HCT116 (cell line): ENCODE results near the gene BTBD2. TPM values are rescaled to one million over a fixed set of nuclear protein-coding genes. Genes with fewer than 3 reads are reported as not detected.

Source experiments
- ATAC-seq: fragments of 200-7000 bp; cut with Tn5 transposase; 2 replicates; pipeline ENCODE4 v1.9.1; 2020; ENCODE audit warnings: mild to moderate bottlenecking, moderate library complexity
- BruUV-seq: library from RNA; stranded (reverse); fragments of 400-500 nt; replicated peaks from 2 replicates; lab custom pipeline; 2021; lab: Mats Ljungman, UMichigan
- CTCF ChIA-PET: fragments of 300-600 bp; sonication (Branson Sonifier 250); formaldehyde crosslinking; loops from one replicate; lab custom pipeline; 2021; ENCODE audit warnings: antibody characterized with exemption; lab: Charles Lee
- POLR2A ChIA-PET: fragments of 300-600, 350-600 bp; sonication (Branson Sonifier 250); formaldehyde crosslinking; loops from one replicate; lab custom pipeline; 2021; ENCODE audit warnings: antibody characterized with exemption; lab: Charles Lee
- RAD21 ChIA-PET, 2 experiments: fragments of 300-600 bp; sonication (Branson Sonifier 250); formaldehyde crosslinking; loops; one replicate each; lab custom pipeline; 2023; ENCODE audit warnings: low total read pairs in 2 of 2; ENCODE audit not compliant: uncharacterized antibody in 2 of 2, unreplicated experiment in 2 of 2, low non-redundant PET in 1 of 2; lab: Charles Lee
- DNase-seq: peaks from one replicate; pipeline ENCODE4 v3.0.0-alpha.2; 2010; ENCODE audit warnings: low read depth, low spot score
- H2AFZ ChIP-seq: fragments of 200-600 bp; shearing (Covaris generic), sonication (generic); 2 replicates; pipeline ENCODE4 v1.6.1; 2017; ENCODE audit warnings: low read depth, mixed run types, mixed read lengths, antibody characterized with exemption, low read length; ENCODE audit not compliant: poor library complexity, severe bottlenecking
- H3K27ac ChIP-seq: 2 replicates; pipeline ENCODE4 v1.5.1; 2012; ENCODE audit warnings: low read depth, low read length
- H3K27me3 ChIP-seq: fragments of 200-600 bp; sonication (generic); 2 replicates; pipeline ENCODE4 v1.6.1; 2016; ENCODE audit warnings: mixed run types, low read length, mixed read lengths; ENCODE audit not compliant: insufficient read depth
- H3K36me3 ChIP-seq, 2 experiments: fragments of 200-500 bp in 1 of 2; fragments of 200-600 bp in 1 of 2; sonication (Bioruptor generic) in 1 of 2; sonication (generic) in 1 of 2; 2 replicates each; pipeline versions ENCODE4 v1.5.1 to v1.6.1; 2014 to 2016; ENCODE audit warnings: low read length in 2 of 2, inconsistent platforms in 1 of 2, mixed read lengths in 1 of 2, mixed run types in 1 of 2; ENCODE audit not compliant: insufficient read depth in 2 of 2, control insufficient read depth in 1 of 2
- H3K4me1 ChIP-seq, 2 experiments: fragments of 200-600 bp in 1 of 2; sonication (generic) in 1 of 2; 2 replicates each; pipeline versions ENCODE4 v1.5.1 to v1.6.1; 2012 to 2017; ENCODE audit warnings: low read length in 2 of 2, inconsistent platforms in 1 of 2, mild to moderate bottlenecking in 1 of 2, mixed read lengths in 1 of 2, mixed run types in 1 of 2, moderate library complexity in 1 of 2; ENCODE audit not compliant: insufficient read depth in 2 of 2, control insufficient read depth in 1 of 2
- H3K4me2 ChIP-seq: fragments of 200-600 bp; sonication (generic); 2 replicates; pipeline ENCODE4 v1.6.1; 2017; ENCODE audit warnings: mixed run types, low read length, mixed read lengths
- H3K4me3 ChIP-seq, 2 experiments: fragments of 200-600 bp in 1 of 2; sonication (generic) in 1 of 2; replicated peaks in 1 of 2; 2 replicates each; pipeline ENCODE4 v1.5.1; 2011 to 2016; ENCODE audit warnings: low read length in 2 of 2, control low read depth in 1 of 2, low read depth in 1 of 2, mild to moderate bottlenecking in 1 of 2, mixed read lengths in 1 of 2, mixed run types in 1 of 2
- H3K79me2 ChIP-seq: fragments of 200-600 bp; sonication (generic); 2 replicates; pipeline ENCODE4 v1.6.1; 2017; ENCODE audit warnings: mild to moderate bottlenecking, mixed run types, low read length, moderate library complexity, mixed read lengths; ENCODE audit not compliant: insufficient read depth
- H3K9ac ChIP-seq: fragments of 200-600 bp; sonication (generic); 2 replicates; pipeline ENCODE4 v1.6.1; 2016; ENCODE audit warnings: low read length, mixed read lengths
- H3K9me2 ChIP-seq: fragments of 200-600 bp; sonication (generic), shearing (Covaris generic); 2 replicates; pipeline ENCODE4 v1.6.1; 2017; ENCODE audit warnings: mixed run types, mild to moderate bottlenecking, moderate library complexity; ENCODE audit not compliant: insufficient read depth
- H3K9me3 ChIP-seq, 2 experiments: fragments of 200-500 bp in 1 of 2; fragments of 200-600 bp in 1 of 2; sonication (Bioruptor generic) in 1 of 2; sonication (generic) in 1 of 2; 2 replicates each; pipeline ENCODE4 v1.6.1; 2014 to 2017; ENCODE audit warnings: low read length in 2 of 2, mixed read lengths in 2 of 2, inconsistent platforms in 1 of 2, low read depth in 1 of 2, mild to moderate bottlenecking in 1 of 2, mixed run types in 1 of 2, moderate library complexity in 1 of 2; ENCODE audit not compliant: control insufficient read depth in 1 of 2, insufficient read depth in 1 of 2
- H4K20me1 ChIP-seq: fragments of 200-600 bp; sonication (generic), shearing (Covaris generic); 2 replicates; pipeline ENCODE4 v1.6.1; 2017; ENCODE audit warnings: mixed run types, mild to moderate bottlenecking, moderate library complexity; ENCODE audit not compliant: insufficient read depth
- CEBPB ChIP-seq: IDR thresholded peaks from 2 replicates; pipeline ENCODE4 v1.6.1; 2012; ENCODE audit warnings: low read depth
- ELF1 ChIP-seq: IDR thresholded peaks from 2 replicates; pipeline ENCODE4 v1.6.1; 2012; ENCODE audit warnings: low read depth, borderline replicate concordance
- JUND ChIP-seq: IDR thresholded peaks from 2 replicates; pipeline ENCODE4 v1.6.1; 2012
- REST ChIP-seq: IDR thresholded peaks from 2 replicates; pipeline ENCODE4 v1.6.1; 2012; ENCODE audit warnings: low read depth
- SIN3A ChIP-seq: IDR thresholded peaks from 2 replicates; pipeline ENCODE4 v1.6.1; 2012; ENCODE audit warnings: low read depth
- SP1 ChIP-seq: IDR thresholded peaks from 2 replicates; pipeline ENCODE4 v1.6.1; 2012; ENCODE audit warnings: low read depth
- TCF7L2 ChIP-seq: IDR thresholded peaks from 2 replicates; pipeline ENCODE4 v1.7.0; 2011; ENCODE audit warnings: borderline replicate concordance, inconsistent platforms; ENCODE audit not compliant: insufficient read depth, insufficient read length; ENCODE audit errors: extremely low read depth
- intact Hi-C: fragments of 100-400 bp; cut with micrococcal nuclease; formaldehyde crosslinking; loops from 2 replicates; pipeline ENCODE4 v1.10.0; 2022
- total RNA-seq: library from RNA; stranded (reverse); gene quantifications from one replicate; pipeline ENCODE4 v1.2.1, GENCODE V29; 2021; ENCODE audit not compliant: unreplicated experiment
- TF ChIP-seq, protein P1 (sequence below), 3 experiments: fragments of 200-600 bp in 1 of 3; sonication (generic) in 1 of 3; IDR thresholded peaks in 2 of 3; conservative IDR thresholded peaks in 1 of 3; 2 replicates each; pipeline ENCODE4 v1.5.1; 2012 to 2017; ENCODE audit warnings: low read depth in 2 of 3, low read length in 2 of 3, antibody characterized with exemption in 1 of 3, borderline replicate concordance in 1 of 3, control low read depth in 1 of 3, mild to moderate bottlenecking in 1 of 3, mixed read lengths in 1 of 3, mixed run types in 1 of 3, moderate library complexity in 1 of 3; ENCODE audit not compliant: insufficient read depth in 1 of 3

BTBD2 gene
- total RNA-seq, 1 experiment from 2014 or later: 112 TPM

- no TSS peak for BruUV-seq
- ChIA-PET POLR2A (no interaction called here), RAD21 (no interaction called here), CTCF (no interaction called here)
- peak overlapping the region; percentile 25; the same call in 1 of the 2 replicates for H3K4me2 ChIP-seq
- no peak overlapping the region for H3K4me3 ChIP-seq
- no peak overlapping the region for H3K9ac ChIP-seq
- no peaks in the 10 kb centered on the region for H3K27me3 ChIP-seq
- intact Hi-C loops: no loop called here
- ATAC-seq: no peak
- H4K20me1 ChIP-seq: no peaks in the 10 kb centered on the region
- H3K9me3 ChIP-seq: no peaks in the 10 kb centered on the region
- DNase-seq: no peak
- H3K9me2 ChIP-seq: no peaks in the 10 kb centered on the region
- TF ChIP-seq TCF7L2 (no peak), CEBPB (no peak), SP1 (no peak), SIN3A (no peak), ELF1 (no peak), JUND (no peak), REST (no peak)
- TF ChIP-seq, protein P1, sequence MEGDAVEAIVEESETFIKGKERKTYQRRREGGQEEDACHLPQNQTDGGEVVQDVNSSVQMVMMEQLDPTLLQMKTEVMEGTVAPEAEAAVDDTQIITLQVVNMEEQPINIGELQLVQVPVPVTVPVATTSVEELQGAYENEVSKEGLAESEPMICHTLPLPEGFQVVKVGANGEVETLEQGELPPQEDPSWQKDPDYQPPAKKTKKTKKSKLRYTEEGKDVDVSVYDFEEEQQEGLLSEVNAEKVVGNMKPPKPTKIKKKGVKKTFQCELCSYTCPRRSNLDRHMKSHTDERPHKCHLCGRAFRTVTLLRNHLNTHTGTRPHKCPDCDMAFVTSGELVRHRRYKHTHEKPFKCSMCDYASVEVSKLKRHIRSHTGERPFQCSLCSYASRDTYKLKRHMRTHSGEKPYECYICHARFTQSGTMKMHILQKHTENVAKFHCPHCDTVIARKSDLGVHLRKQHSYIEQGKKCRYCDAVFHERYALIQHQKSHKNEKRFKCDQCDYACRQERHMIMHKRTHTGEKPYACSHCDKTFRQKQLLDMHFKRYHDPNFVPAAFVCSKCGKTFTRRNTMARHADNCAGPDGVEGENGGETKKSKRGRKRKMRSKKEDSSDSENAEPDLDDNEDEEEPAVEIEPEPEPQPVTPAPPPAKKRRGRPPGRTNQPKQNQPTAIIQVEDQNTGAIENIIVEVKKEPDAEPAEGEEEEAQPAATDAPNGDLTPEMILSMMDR (IDR thresholded peaks at IDR 0.05 in 2 of 3, conservative IDR thresholded peaks at IDR 0.05 in 1 of 3; ENCODE audit: borderline replicate concordance in 1 of 3, insufficient read depth in 1 of 3, low read depth in 2 of 3, low read length in 2 of 3): no peak
- peak overlapping the region; percentile 39; the same call in 1 of the 2 replicates for H3K27ac ChIP-seq
- peaks cover 92% of the 10 kb centered on the region for H3K79me2 ChIP-seq
- H3K4me1 ChIP-seq: peaks cover 11 to 44% of the 10 kb centered on the region in 2 experiments; a peak in 3 of 4 replicates
- peaks cover 0 to 6% of the 10 kb centered on the region in 2 experiments; a peak in 1 of 4 replicates for H3K36me3 ChIP-seq
- no peak overlapping the region for H2AFZ ChIP-seq
Observed at GRCh38 chr19:1947651-1948209, 67.8 kb downstream of the BTBD2 start.
